K562 (cell line): Measurements from ENCODE around the gene SART1.
"Not testable (repeated sequence)": the region's sequence is repeated elsewhere in the genome, so short reads cannot be mapped to it uniquely, and the experiment has no call there.

Source experiments
- ARNT ChIP-seq, 2 experiments: fragments of 450-650 bp; IDR thresholded peaks; 2 replicates each; pipeline ENCODE4 v1.6.1; 2016; ENCODE audit warnings: mild to moderate bottlenecking in 1 of 2
- CTCF ChIP-seq, 3 experiments: IDR thresholded peaks in 2 of 3; conservative IDR thresholded peaks in 1 of 3; 2 replicates each; pipeline ENCODE4 v1.5.1; 2011 to 2012; ENCODE audit warnings: low read length in 3 of 3, mild to moderate bottlenecking in 3 of 3, control low read depth in 2 of 3, improper control_type of control experiment in 1 of 3, inconsistent platforms in 1 of 3, low read depth in 1 of 3, mixed read lengths in 1 of 3, moderate library complexity in 1 of 3; ENCODE audit not compliant: insufficient read depth in 2 of 3
- DMBX1 ChIP-seq: fragments of 250-450 bp; sonication (Bioruptor Pico); IDR thresholded peaks from 2 replicates; pipeline ENCODE4 v1.8.0; 2022; ENCODE audit warnings: inconsistent platforms, mild to moderate bottlenecking, moderate library complexity, borderline replicate concordance
- FOXJ3 ChIP-seq: sonication (generic); formaldehyde crosslinking; IDR thresholded peaks from 2 replicates; pipeline ENCODE4 v1.4.0; 2020; ENCODE audit warnings: mild to moderate bottlenecking, missing genetic modification reagents
- HNRNPK ChIP-seq: fragments of 200-400 bp; formaldehyde crosslinking; IDR thresholded peaks from one replicate; pipeline ENCODE4 v1.6.1; 2018; ENCODE audit warnings: mild to moderate bottlenecking, low read depth, low read length; ENCODE audit not compliant: poor library complexity, severe bottlenecking
- JUNB ChIP-seq: fragments of 450-650 bp; formaldehyde crosslinking; conservative IDR thresholded peaks from 2 replicates; pipeline ENCODE4 v1.4.0; 2020; ENCODE audit warnings: mild to moderate bottlenecking
- MAZ ChIP-seq, 2 experiments: fragments of 450-650 bp in 1 of 2; sonication (generic) in 1 of 2; formaldehyde crosslinking; IDR thresholded peaks in 1 of 2; conservative IDR thresholded peaks in 1 of 2; 2 replicates each; pipeline versions ENCODE4 v1.4.0 to v1.5.0; 2020; ENCODE audit warnings: mild to moderate bottlenecking in 1 of 2, missing genetic modification reagents in 1 of 2
- PHTF2 ChIP-seq: fragments of 250-450 bp; sonication (Bioruptor Pico); IDR thresholded peaks from 2 replicates; pipeline ENCODE4 v1.5.0; 2021; ENCODE audit warnings: mild to moderate bottlenecking
- RUNX1 ChIP-seq: sonication (generic); IDR thresholded peaks from 2 replicates; pipeline ENCODE4 v1.6.1; 2016; ENCODE audit warnings: antibody characterized with exemption, low read depth
- SMAD4 ChIP-seq: fragments of 250-450 bp; sonication (Bioruptor Pico); conservative IDR thresholded peaks from 2 replicates; pipeline ENCODE4 v1.8.0; 2021; ENCODE audit warnings: inconsistent platforms, mild to moderate bottlenecking, moderate library complexity
- ZNF274 ChIP-seq: IDR thresholded peaks from 2 replicates; pipeline ENCODE4 v1.6.1; 2011; ENCODE audit warnings: low read depth, mild to moderate bottlenecking, low read length, moderate library complexity, borderline replicate concordance
- ZNF699 ChIP-seq: fragments of 250-450 bp; sonication (Bioruptor Pico); IDR thresholded peaks from 2 replicates; pipeline ENCODE4 v1.8.0; 2021; ENCODE audit warnings: mild to moderate bottlenecking, moderate library complexity; ENCODE audit not compliant: insufficient replicate concordance

- TF ChIP-seq MAZ (CRISPR knock-in tag; conservative IDR thresholded peaks at IDR 0.05 in 1 of 2, IDR thresholded peaks at IDR 0.05 in 1 of 2); HNRNPK; DMBX1; FOXJ3; ZNF274; PHTF2; RUNX1; SMAD4 (CRISPR knock-in tag); JUNB (CRISPR knock-in tag); ZNF699 (CRISPR knock-in tag); ARNT (IDR thresholded peaks at IDR 0.05); CTCF (IDR thresholded peaks at IDR 0.05 in 2 of 3, conservative IDR thresholded peaks at IDR 0.05 in 1 of 3; ENCODE audit: insufficient read depth in 2 of 3, low read depth in 1 of 3, low read length in 3 of 3): not testable (repeated sequence)
Measured at GRCh38 chr11:65950711-65951110, 10.8 kb upstream of the SART1 start.
